GM18867 (cell line): ENCODE measurements around the gene TRPM6.

Source experiments
- ATAC-seq: cut with Tn5 transposase; IDR thresholded peaks from one replicate; pipeline ENCODE4 v1.9.1; 2021; ENCODE audit warnings: mild to moderate bottlenecking, moderate library complexity; ENCODE audit not compliant: unreplicated experiment

TRPM6 gene

GRCh38 chr9:74775396-74775795 lies 112.3 kb downstream of the TRPM6 start:
- ATAC-seq = no peak

DNA sequence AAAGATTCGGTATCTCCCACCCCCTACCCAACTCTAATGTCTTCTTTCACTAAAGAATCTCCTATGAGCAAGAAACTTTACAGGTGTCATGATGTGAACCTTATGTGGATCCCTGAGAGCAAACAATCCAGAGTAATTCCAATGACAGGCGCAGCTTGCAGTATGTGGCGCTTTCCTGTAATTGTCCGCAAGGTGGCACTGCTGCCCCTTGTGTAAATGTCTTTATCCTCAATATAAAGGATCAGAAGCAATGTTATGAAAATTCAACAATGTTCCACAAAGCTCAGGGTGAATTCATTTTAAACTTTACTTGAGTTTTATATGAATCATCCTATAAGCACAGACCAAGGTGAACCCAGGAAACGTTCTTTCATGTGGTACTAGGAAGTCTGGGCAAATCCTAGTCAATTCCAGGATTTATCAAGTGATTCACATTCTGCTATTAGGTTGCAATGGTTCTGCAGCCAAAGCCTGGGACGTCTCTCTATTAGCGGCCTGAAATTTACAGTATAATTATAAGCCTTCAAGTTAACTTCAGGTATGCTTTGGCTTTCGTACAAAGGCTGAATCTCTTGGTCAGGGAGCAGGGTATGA lies 113.7 kb downstream of the TRPM6 start:
- no peak for ATAC-seq

DNA sequence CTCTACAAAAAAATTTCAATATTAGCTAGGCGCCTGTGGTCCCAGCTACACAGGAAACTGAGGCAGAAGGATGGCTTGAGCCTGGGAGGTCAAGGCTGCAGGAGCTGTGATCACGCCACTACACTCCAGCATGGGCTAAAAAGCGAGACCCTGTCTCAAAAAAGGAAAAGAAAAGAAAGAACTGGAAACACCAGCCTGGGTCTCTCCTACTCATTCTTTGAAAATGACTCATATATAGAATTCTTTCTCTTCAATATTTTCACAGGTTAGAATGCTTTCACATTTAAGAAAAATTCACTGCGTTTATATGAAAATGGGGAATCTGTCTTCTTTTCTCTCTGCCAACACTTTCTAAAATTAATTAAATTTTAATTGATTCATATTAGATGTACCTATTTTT lies 115.6 kb downstream of the TRPM6 start:
- peak; percentile 47 for ATAC-seq

- ATAC-seq = no peak
Measured at GRCh38 chr9:74771672-74772071, 116.0 kb downstream of the TRPM6 start.

DNA sequence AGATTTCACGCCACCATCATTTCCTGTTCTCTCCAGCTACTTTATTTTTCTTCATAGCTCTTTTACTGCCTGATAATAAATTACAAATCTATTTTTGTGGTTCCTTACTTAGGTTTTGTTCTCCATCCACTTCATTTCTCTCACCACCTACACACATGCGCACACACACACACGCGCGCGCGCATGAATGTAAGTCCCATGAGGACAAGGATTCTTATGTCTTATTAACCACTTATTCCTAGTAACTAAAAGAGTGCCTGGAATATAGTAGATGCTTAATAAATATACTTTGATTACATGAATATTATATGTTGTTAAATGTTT lies 116.5 kb downstream of the TRPM6 start:
- ATAC-seq = no peak

GRCh38 chr9:74770508-74771261 lies 117.0 kb downstream of the TRPM6 start:
- ATAC-seq = peak; percentile 68

GRCh38 chr9:74765481-74765971 lies 122.2 kb downstream of the TRPM6 start:
- ATAC-seq = no peak

- ATAC-seq = no peak
Measured at GRCh38 chr9:74762950-74763349, 124.8 kb downstream of the TRPM6 start.

GRCh38 chr9:74760031-74760700 lies 127.6 kb downstream of the TRPM6 start:
- no peak for ATAC-seq

GRCh38 chr9:74755999-74756398 lies 131.7 kb downstream of the TRPM6 start:
- no peak for ATAC-seq

- no peak for ATAC-seq
Measured at GRCh38 chr9:74755355-74755754, 132.4 kb downstream of the TRPM6 start.

DNA sequence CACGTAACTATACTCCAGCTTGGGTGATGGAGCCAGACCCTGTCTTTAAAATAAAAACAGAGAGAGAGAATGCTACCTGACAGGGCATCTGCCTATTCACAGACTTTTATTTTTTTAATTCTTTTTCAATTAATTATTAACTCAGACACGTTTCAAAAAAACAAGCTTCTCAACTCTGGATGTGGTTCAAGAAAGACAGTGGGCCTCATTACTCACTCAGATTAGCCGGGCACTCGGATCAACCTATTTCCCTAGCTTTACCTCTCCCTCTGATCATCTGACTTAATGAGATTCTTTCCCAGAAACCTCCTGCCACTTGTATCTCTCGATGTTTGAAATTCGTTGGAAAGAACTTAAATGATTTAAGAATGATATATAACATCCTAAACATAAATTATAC lies 134.1 kb downstream of the TRPM6 start:
- ATAC-seq = no peak

GRCh38 chr9:74748966-74749365 lies 138.8 kb downstream of the TRPM6 start:
- no peak for ATAC-seq

- ATAC-seq = peak; percentile 68
Measured at GRCh38 chr9:74742792-74743730, 144.7 kb downstream of the TRPM6 start.

DNA sequence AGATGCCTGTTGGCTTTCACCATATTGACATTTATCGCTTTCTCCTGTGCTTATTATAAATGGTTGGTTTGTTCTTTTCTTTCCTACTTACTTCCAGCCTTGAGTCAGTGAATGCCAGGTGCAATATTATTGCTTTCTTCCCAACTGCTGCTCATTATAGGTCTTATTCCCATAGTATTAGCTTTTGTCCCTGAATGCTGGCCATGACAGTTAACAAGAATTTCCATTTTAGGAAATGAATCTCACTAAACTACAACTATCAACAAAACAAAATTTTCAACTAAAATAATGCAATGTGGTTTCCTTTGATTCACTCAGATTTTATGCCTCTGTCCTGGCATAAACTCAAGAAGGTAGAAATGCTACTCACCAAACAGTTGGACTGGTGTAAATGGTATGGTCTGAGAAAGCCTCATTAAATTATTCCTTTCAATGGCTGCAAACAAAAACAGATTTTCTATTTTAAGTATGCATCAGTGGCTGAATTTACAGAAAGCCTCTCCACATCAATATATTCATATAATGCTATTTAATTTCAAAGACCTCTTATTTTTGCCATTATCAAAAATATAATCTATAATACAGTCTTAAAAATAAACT lies 145.4 kb downstream of the TRPM6 start:
- no peak for ATAC-seq

GRCh38 chr9:74736646-74737045 lies 151.1 kb downstream of the TRPM6 start:
- no peak for ATAC-seq

- ATAC-seq = peak; percentile 79
Measured at GRCh38 chr9:74735761-74736160, 152.0 kb downstream of the TRPM6 start.

- ATAC-seq = no peak
Measured at GRCh38 chr9:74729136-74729695, 158.5 kb downstream of the TRPM6 start.

DNA sequence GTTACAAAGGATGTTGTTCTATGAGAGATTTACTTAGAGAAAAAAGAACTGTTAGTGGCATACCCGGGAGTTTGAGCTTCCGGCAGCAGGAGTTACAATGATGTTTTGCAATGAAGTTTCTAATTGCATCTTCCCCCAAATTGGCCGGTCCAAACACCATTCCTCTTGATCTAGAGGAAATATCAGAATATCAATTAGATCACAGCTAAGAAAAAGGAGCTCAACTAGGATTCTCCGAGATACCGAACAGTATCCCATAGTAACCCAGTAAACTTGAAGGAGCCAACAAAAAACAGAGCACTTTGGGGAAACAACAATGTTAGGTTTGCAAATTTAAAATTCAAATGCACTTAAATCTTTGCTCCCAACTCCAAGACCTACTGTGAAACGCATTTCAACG lies 159.5 kb downstream of the TRPM6 start:
- ATAC-seq = no peak

GRCh38 chr9:74726581-74726980 lies 161.1 kb downstream of the TRPM6 start:
- no peak for ATAC-seq
